Choroid plexus epithelial cell (primary cell): ENCODE results near the gene CSN2.

Source experiments
- DNase-seq: peaks from one replicate; pipeline ENCODE4 v3.0.0-alpha.2; 2010; ENCODE audit warnings: low read depth
- H3K4me3 ChIP-seq: 2 replicates; pipeline ENCODE4 v1.5.1; 2011; ENCODE audit warnings: low read depth, mild to moderate bottlenecking, control low read depth, low read length, moderate library complexity
- CTCF ChIP-seq: conservative IDR thresholded peaks from 2 replicates; pipeline ENCODE4 v1.5.1; 2011; ENCODE audit warnings: low read depth, mild to moderate bottlenecking, control low read depth, inconsistent platforms, low read length, moderate library complexity

Gene CSN2

GRCh38 chr4:69909195-69909594 is 56.3 kb downstream of the CSN2 start:
- TF ChIP-seq CTCF = no peak
- no peak for DNase-seq
- no peak overlapping the region for H3K4me3 ChIP-seq

- TF ChIP-seq CTCF = no peak
- peak; percentile 80 for DNase-seq
- no peak overlapping the region for H3K4me3 ChIP-seq
Observed at GRCh38 chr4:69907151-69907550, 58.4 kb downstream of the CSN2 start.
